NCI-H1417 treated with DMSO at 0.1 percent for 48 hours (cell line): Measurements from ENCODE around the gene NUDT10.
"Not testable (repeated sequence)": the region's sequence is repeated elsewhere in the genome, so short reads cannot be mapped to it uniquely, and the experiment has no call there.

Experiments
- DNase-seq: peaks from one replicate; lab custom pipeline; 2025; lab: John Stamatoyannopoulos, UW

NUDT10 gene

GRCh38 chrX:51332188-51332942 lies at the start of gene NUDT10:
TSS of gene NUDT10 (plus strand) at chrX:51332822. CDS start at chrX:51332966, 144 bp downstream.
- DNase-seq = peak; percentile 37

GRCh38 chrX:51292421-51292820 lies 40.2 kb upstream of the NUDT10 start:
- no peak for DNase-seq

GRCh38 chrX:51296138-51296537 lies 36.5 kb upstream of the NUDT10 start:
- DNase-seq = no peak

GRCh38 chrX:51316271-51316670 lies 16.4 kb upstream of the NUDT10 start:
- DNase-seq = no peak

- not testable (repeated sequence) for DNase-seq
Observed at GRCh38 chrX:51332943-51333785, 542 bp downstream of the NUDT10 start.

- no peak for DNase-seq
Observed at GRCh38 chrX:51334276-51334675, 1.7 kb downstream of the NUDT10 start.

- DNase-seq = peak; percentile 14
Observed at GRCh38 chrX:51336584-51336983, 4.0 kb downstream of the NUDT10 start.

- DNase-seq = no peak
Observed at GRCh38 chrX:51361251-51361650, 28.6 kb downstream of the NUDT10 start.

GRCh38 chrX:51376672-51377071 lies 44.0 kb downstream of the NUDT10 start:
- DNase-seq = no peak
